ES-I3 (cell line): ENCODE data around the gene SEMA6C.
A peak's percentile ranks its signal among the peaks of the same experiment; 100 is the strongest.

Experiments used
- H3K36me3 ChIP-seq: 2 replicates; pipeline ENCODE4 v1.6.1; 2013; ENCODE audit warnings: mild to moderate bottlenecking, low read length, control low read depth, moderate library complexity; ENCODE audit not compliant: insufficient read depth
- H3K4me1 ChIP-seq: 2 replicates; pipeline ENCODE4 v1.6.1; 2013; ENCODE audit warnings: mild to moderate bottlenecking, control low read depth, low read length; ENCODE audit not compliant: insufficient read depth
- H3K9ac ChIP-seq: 2 replicates; pipeline ENCODE4 v1.6.1; 2013; ENCODE audit warnings: low read depth, mild to moderate bottlenecking, low read length, moderate library complexity
- H3K9me3 ChIP-seq: 2 replicates; pipeline ENCODE4 v1.6.1; 2013; ENCODE audit warnings: mild to moderate bottlenecking, low read length, moderate library complexity; ENCODE audit not compliant: control insufficient read depth, insufficient read depth

The SEMA6C gene

DNA sequence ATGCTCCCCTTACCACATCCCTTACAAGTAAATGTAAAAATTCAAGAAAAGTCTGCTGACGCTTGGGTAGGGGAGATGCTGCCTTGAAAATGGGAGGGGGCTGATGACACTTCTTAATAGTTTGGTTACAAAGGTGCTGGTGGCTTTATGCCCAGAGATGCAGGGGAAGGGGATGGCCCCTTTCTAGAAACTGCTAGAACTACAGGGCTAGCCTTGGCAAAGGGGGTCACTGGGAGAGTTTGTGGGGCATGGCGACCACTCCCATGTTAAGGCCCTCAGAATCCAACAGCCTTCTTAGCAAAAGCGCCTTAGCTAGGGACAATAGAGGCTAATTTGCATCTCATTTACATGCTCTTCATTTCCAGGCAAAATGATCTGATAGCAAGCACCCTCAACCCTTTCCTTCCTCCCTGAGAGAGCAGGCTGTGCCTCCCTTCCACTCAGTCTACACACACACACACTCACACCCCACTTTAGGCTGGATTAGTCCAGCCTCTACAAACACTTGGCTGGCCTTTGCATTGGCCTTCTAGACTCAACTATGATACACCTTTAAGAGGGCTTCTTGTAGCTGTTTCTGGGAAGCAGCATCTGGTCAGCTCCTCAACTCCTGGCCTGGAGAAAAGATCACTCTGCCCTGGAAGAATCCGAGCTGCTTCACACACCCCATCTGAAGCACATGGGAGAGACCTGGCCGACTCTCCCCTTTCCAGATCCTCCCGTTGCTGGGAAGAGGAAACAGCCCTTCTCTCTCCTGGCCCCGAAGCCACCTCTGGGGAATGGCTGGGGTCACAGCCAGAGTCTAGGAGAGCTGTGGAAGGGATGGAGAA lies 1.7 kb downstream of the SEMA6C start:
- Histone ChIP-seq H3K9ac (peak overlapping the region; percentile 70; the same call in 1 of the 2 replicates), H3K9me3 (no peaks in the 10 kb centered on the region), H3K4me1 (peaks cover 29% of the 10 kb centered on the region), H3K36me3 (no peaks in the 10 kb centered on the region)

DNA sequence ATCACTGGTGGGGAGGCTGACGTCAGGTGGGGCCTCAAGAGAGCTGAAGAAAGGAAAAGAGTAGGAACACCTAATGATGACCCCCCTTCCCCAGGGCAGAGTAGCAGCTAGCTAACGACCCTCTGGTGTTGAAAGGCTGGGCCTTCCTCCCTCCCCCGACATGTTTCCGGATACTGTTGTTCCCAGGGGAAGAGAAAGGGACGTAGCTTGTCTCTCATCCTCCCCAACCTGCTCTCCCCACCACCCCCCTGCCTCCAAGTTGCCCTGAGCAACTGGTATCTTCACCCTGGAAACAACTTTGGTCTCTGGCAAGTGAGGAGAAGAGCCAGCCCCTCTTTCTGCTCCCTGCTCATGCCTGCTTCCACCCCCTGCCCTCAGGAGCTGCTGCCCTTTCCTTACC lies 2.4 kb downstream of the SEMA6C start:
- H3K9me3 ChIP-seq: no peaks in the 10 kb centered on the region
- no peaks in the 10 kb centered on the region for H3K36me3 ChIP-seq
- H3K4me1 ChIP-seq: peaks cover 29% of the 10 kb centered on the region
- no peak overlapping the region for H3K9ac ChIP-seq

DNA sequence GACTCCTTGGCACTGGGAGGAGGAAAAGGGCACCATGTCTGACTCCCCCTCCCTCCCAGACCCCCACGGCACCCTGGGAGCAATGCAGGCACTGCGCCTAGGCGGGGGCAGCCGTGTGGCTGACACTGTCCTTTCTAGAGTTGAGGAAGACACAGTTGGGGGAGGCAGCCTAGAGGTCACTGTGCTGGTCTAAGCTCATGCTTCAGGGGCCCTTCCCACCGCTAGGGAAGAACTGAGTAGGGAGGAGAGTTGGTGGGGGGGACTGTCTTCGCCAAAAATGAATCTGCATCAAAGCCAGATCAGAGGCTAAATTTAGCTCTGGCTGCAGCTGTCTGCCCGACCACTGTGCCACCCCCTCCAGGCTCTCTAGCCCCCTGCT lies 3.4 kb downstream of the SEMA6C start:
- Histone ChIP-seq H3K9me3 (no peaks in the 10 kb centered on the region), H3K9ac (no peak overlapping the region)

DNA sequence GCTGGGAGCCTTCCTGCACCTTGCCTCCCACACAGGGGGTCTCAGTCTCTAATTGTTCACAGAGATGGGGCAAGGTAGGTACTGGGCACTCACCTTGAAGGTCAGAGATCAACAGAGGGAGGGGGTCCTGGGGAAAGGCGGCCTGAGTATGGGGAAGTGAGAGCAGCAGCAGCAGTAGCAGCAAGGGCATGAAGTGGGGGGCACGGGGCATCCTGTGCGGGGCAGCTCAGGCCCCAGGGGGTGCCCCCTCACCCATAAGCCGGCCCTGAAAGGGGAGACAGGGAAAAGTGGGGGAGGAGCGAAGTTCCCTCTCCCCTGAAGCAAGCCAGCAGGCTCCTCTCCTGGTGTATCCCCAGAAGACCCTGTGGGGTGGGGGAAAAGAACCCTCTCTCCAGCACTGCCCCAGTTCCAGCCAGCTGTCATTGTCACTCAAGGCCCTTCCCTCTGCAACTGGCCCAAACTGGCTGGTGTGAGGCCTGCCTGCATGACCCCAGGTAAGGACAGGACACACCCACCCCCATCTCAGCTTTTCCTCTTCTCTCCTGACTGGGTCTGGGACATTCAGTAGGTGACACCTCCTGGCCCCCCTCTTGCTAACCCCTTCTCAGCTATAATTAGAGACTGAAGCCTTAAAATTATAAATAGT lies 3.9 kb downstream of the SEMA6C start:
- H3K9ac ChIP-seq: no peak overlapping the region
- peaks cover 29% of the 10 kb centered on the region for H3K4me1 ChIP-seq
- no peaks in the 10 kb centered on the region for H3K36me3 ChIP-seq
- no peaks in the 10 kb centered on the region for H3K9me3 ChIP-seq

More for the DNA sequence above, 3.4 kb downstream of the SEMA6C start:
- peaks cover 29% of the 10 kb centered on the region for H3K4me1 ChIP-seq
- H3K36me3 ChIP-seq: no peaks in the 10 kb centered on the region

DNA sequence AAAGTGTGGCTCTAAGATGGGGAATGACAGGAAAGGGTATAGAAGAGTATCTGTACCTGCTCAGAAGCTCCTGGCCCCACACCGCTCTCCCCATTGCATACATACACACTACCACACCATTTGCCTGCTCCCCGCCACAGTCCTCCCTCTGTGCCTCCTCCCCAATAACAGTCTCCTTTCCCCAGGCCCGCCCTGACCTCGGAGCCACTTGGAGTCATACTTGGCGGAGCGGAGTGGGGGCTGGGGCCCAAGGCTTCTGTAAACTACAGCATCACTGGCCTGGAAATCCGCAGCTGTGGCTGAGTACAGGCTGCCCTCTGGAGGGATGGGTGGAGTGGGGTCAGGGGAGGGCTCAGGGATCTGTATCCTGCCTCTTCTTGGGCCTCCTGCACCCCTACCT lies 8.6 kb downstream of the SEMA6C start:
- H3K9me3 ChIP-seq: no peaks in the 10 kb centered on the region
- peaks cover 6% of the 10 kb centered on the region; the same call in 1 of the 2 replicates for H3K4me1 ChIP-seq
- H3K36me3 ChIP-seq: no peaks in the 10 kb centered on the region; the same call in 1 of the 2 replicates
- H3K9ac ChIP-seq: no peak overlapping the region

DNA sequence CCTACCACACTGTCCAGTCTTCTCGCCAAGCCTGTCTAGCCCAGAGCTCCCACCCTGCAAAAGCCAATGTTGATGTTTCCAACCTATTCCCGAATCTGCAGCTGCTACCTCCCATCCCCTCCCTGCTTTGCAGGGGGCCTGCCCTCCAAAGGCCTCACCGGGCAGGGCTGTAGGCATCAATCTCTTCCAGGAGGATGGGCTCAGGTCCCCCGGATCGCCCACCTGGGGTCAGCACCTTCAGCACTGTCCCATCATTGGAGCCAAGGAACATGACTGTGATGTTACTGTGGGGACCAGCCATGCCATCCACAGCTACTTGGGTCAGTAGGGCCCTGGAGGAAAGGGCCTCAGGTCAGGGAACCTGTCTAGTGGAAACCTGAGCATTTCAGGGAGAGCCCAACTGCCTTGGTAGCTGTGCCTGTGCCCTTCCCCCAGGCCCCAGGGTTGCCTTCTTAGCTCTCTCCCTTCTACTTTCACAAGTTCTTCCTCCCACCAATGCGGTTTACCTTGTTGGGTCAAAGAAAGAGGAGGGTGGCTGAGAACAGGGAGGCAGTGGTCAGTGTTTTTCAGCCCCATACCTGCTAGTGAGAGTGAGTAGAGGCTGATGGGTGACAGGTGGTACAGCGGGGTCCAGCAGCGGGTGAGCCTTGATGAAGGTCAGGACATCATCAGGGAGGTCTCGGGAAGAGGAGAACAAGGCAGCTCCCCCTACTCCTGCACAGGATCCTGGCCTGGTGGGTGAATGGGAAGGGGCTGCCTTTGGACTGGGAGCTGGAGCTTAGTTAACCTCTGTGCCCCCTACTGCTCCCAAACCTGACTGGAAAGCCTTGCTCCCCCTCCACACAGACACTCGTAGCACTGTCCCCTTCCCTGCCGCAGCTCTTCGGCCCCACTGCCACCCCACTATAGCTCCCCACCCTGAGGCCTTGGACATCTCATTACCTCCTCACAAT lies 10.7 kb downstream of the SEMA6C start:
- Histone ChIP-seq H3K4me1 (peaks cover 5% of the 10 kb centered on the region; the same call in 1 of the 2 replicates), H3K36me3 (no peaks in the 10 kb centered on the region; the same call in 1 of the 2 replicates), H3K9me3 (no peaks in the 10 kb centered on the region), H3K9ac (no peak overlapping the region)

DNA sequence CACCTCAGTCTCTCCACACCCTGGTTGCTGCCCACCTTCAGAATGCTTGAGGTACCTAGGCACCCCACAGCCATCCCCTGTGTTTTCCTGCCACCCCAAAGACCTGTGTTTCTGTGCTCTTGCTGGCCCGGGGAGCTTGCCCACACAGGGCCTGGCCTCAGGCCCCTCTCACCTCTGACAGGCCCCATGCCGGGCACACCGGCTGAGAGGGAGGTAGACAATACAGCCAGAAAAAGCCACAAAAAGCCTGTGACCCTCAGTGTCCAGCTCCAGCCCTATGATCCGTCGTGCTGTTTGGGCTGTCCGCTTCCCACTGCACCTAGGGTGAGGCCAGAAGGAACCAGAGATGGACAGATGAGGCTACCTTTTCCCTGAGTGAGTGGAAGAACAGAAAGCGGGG lies 11.4 kb downstream of the SEMA6C start:
- Histone ChIP-seq H3K9me3 (no peaks in the 10 kb centered on the region), H3K9ac (no peak overlapping the region), H3K36me3 (no peaks in the 10 kb centered on the region; the same call in 1 of the 2 replicates), H3K4me1 (peaks cover 6% of the 10 kb centered on the region; the same call in 1 of the 2 replicates)

DNA sequence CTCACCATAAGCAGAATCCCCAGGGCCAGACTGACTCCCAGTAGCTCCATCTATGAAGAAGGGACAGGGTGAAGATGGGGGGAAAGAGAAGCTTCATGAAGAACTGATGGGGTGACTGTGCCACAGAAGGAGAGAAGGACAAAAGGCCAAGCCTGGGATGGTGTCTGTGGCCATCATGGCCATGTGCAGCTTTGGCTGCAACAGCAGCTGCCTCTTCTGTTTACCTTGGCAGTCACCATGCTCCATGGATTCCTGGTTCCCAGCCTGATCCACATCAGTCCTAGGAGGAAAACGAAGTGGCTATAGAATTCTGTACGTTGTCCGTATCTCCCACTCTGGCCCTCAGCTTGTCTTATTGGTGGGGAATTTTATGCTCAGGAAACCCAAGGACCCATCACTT lies 12.0 kb downstream of the SEMA6C start:
- Histone ChIP-seq H3K4me1 (peaks cover 6% of the 10 kb centered on the region; the same call in 1 of the 2 replicates), H3K36me3 (no peaks in the 10 kb centered on the region; the same call in 1 of the 2 replicates), H3K9me3 (no peaks in the 10 kb centered on the region), H3K9ac (no peak overlapping the region)

DNA sequence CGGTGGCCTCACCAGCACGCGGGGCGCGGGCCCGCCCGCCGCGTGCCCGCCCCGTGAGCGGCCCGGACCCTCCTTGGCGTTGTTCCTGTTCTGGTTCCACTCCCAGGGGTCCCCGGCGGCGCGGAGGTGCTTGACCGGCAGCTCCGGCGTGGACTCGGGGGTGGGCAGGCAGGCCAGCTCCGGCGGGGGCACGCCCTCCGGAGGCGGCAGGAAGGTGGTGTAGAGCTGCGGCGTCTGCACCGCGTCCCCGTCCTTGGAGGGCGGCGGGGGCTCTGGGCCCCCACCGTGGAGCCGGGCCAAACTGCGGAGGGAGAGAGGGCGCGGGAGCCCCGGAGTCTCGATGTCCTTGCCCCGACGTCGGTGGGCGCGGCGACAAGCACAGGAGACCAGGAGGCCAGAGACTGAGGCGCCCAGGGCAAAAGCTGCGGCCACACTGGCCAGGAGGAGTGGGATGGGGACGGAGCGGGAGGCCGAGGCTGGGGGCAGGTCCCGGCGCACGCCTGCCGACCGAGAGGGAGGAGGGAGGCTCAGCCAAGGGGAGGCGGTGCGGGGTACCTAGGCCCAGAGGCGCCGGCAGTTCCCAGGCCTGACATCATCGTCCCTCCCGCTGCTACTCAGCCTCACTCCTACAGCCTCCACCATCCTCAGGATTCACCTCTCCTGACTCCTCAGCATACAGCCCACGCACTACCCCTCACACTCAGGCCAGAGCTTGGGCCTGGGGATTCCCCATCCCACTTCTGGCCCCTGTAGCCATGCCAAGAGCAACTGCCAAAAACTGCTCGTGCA lies 13.2 kb downstream of the SEMA6C start:
- Histone ChIP-seq H3K9ac (peak overlapping the region; percentile 77), H3K9me3 (no peaks in the 10 kb centered on the region), H3K36me3 (no peaks in the 10 kb centered on the region; the same call in 1 of the 2 replicates), H3K4me1 (peaks cover 6% of the 10 kb centered on the region; the same call in 1 of the 2 replicates)

DNA sequence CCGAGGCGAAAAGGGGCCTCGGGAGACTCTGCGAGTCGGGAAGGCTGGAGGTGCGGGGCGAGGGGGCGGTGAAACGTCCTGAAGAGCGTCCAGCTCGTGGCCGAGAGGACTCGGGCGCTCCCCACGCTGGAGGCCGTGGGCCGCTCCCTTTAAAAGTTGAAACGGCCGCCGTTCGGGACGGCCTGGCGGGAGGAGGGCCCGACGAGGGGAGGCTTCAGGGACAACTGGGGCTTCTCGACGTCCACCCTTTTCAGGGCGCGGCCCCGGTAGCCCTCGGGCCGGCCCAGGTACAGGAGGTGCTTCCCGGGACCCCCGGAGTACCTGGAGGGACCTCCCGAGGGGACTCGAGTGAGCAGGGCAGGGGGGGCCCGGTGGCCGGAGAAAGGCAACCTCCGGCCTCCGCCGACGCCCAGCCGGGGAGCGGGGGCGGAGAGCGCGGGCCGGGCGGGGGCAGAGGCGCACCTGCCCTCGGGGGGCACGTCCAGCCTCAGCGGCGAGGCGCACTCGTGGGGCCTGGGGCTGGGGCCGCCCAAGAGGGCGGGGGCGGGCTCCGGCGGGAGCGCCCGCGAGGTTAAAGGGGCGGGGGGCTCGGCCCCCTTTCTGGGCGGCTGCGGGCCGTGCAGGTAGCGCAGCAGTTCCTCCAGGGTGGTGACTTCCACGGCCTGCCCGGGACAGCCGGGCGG lies 14.0 kb downstream of the SEMA6C start:
- Histone ChIP-seq H3K36me3 (no peaks in the 10 kb centered on the region; the same call in 1 of the 2 replicates), H3K9me3 (no peaks in the 10 kb centered on the region), H3K4me1 (peaks cover 6% of the 10 kb centered on the region; the same call in 1 of the 2 replicates), H3K9ac (peak overlapping the region; percentile 77)

DNA sequence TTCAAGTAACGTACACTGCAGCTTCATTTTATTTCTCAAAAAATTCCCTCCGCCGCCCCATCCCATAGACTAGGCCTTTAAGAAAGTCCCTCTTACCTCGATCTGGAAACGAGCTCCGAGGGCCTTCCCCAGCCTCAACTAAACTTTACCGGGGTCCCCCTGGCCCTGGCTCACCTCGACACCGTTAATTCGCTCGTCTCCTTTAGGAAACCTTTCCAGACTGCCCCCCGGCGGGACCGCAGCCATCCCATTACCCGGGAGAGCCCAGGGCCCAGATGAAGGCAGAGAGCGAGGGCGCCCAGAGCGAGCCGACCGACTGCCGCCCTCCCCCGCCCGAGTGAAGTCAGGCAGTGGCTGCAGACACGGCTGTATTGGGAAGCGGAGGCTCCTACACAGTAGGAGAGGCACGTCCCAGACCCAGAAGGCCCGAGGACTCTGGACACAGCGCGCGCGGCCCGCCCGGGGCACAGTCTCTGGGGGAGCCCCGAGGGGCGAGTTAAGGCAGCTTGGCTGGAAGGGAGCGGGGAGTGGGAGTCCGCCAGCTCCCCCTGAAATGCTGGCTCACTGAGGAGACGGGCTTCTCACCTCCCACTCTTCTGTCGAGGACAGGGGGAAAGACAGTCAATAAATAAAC lies 14.6 kb downstream of the SEMA6C start:
- Histone ChIP-seq H3K9me3 (no peaks in the 10 kb centered on the region), H3K36me3 (no peaks in the 10 kb centered on the region; the same call in 1 of the 2 replicates), H3K9ac (peak overlapping the region; percentile 77)

DNA sequence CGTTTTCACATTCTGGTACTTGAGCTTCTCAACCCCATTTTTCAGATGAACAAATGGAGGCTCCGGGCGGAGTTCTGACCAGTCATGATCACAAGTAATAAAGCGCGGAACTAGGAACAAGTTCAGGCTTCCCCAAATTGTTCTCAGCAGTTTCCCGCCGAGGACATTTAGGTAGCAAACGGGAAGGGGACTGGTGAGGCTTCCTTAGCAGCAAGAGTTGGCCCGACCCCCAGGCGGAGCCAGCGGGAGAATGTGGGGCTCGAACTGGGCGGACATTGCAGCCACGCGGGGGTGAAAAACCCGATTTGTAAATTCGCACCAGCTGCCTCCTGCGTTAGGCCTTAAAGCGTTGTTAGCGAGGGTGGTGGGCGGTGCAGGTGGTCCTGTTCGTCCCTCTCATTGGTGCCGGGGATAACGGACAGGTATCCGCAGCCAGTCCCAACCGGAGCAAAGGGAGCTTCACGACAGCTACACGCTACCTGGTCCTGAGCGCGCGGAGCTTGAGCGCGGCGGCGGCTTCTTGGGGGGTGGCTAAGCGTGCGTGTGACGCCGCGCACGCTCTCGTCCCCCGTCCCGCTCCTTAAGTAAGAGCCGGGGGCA lies 15.3 kb downstream of the SEMA6C start:
- H3K36me3 ChIP-seq: no peaks in the 10 kb centered on the region; the same call in 1 of the 2 replicates
- H3K9me3 ChIP-seq: no peaks in the 10 kb centered on the region
- peak overlapping the region; percentile 77 for H3K9ac ChIP-seq
- peaks cover 7% of the 10 kb centered on the region for H3K4me1 ChIP-seq

More for the DNA sequence above, 14.6 kb downstream of the SEMA6C start:
- H3K4me1 ChIP-seq: peaks cover 6% of the 10 kb centered on the region; the same call in 1 of the 2 replicates
